K562 (cell line): ENCODE measurements around the gene MYO6.

Source experiments
- FOXA3 ChIP-seq, 2 experiments: fragments of 450-650 bp in 1 of 2; sonication (generic) in 1 of 2; formaldehyde crosslinking; IDR thresholded peaks in 1 of 2; conservative IDR thresholded peaks in 1 of 2; 2 replicates each; pipeline versions ENCODE4 v1.4.0 to v1.8.0; 2020 to 2022; ENCODE audit warnings: mild to moderate bottlenecking in 2 of 2, missing genetic modification reagents in 1 of 2
- FOXK2 ChIP-seq, 2 experiments: fragments of 450-650 bp; IDR thresholded peaks in 1 of 2; conservative IDR thresholded peaks in 1 of 2; 2 replicates each; pipeline ENCODE4 v1.6.1; 2016; ENCODE audit warnings: low read depth in 2 of 2, mild to moderate bottlenecking in 1 of 2
- MAFK ChIP-seq: IDR thresholded peaks from 2 replicates; pipeline ENCODE4 v1.6.1; 2011; ENCODE audit warnings: low read length, improper control_type of control experiment
- ZFP36 ChIP-seq: fragments of 150-350 bp; IDR thresholded peaks from 2 replicates; pipeline ENCODE4 v1.6.1; 2018; ENCODE audit warnings: low read length, low read depth; ENCODE audit not compliant: partially characterized antibody

- no peak for TF ChIP-seq MAFK
- no peak for TF ChIP-seq ZFP36
- no peak for TF ChIP-seq FOXA3 (CRISPR knock-in tag; conservative IDR thresholded peaks at IDR 0.05 in 1 of 2, IDR thresholded peaks at IDR 0.05 in 1 of 2)
- TF ChIP-seq FOXK2 (conservative IDR thresholded peaks at IDR 0.05 in 1 of 2, IDR thresholded peaks at IDR 0.05 in 1 of 2; ENCODE audit: low read depth in 2 of 2) = no peak
Observed at GRCh38 chr6:75796723-75797122, 47.7 kb downstream of the MYO6 start.
